Measurements from ENCODE around the gene ZNF324.

- TF ChIP-seq EP300 (IDR thresholded peaks at IDR 0.05) (no peak), POLR2A (IDR thresholded peaks at IDR 0.05) (no peak), CTCF (IDR thresholded peaks at IDR 0.05) (no peak)
Observed at GRCh38 chr19:58474291-58474996, 7.6 kb downstream of the ZNF324 start.
